GM10248 (cell line): Measurements from ENCODE around the gene CASP14.
"Not testable (repeated sequence)": the region's sequence is repeated elsewhere in the genome, so short reads cannot be mapped to it uniquely, and the experiment has no call there.

Source experiments
- CTCF ChIA-PET: fragments of 300-600 bp; sonication (Branson Sonifier 250); formaldehyde crosslinking; extraction: SDS; loops from one replicate; lab custom pipeline; 2021; ENCODE audit warnings: antibody characterized with exemption; lab: Yijun Ruan, JAX
- POLR2A ChIA-PET: fragments of 350-650 bp; sonication (Branson Sonifier 250); formaldehyde crosslinking; extraction: SDS; loops from one replicate; lab custom pipeline; 2020; ENCODE audit warnings: antibody characterized with exemption; lab: Yijun Ruan, JAX
- DNase-seq: peaks from one replicate; pipeline ENCODE4 v3.0.0; 2012; ENCODE audit errors: extremely low spot score
- CTCF ChIP-seq: IDR thresholded peaks from 2 replicates; pipeline ENCODE4 v1.5.1; 2012; ENCODE audit warnings: mild to moderate bottlenecking, low read depth; ENCODE audit errors: extremely low read depth, missing control alignments, control extremely low read depth

The CASP14 gene

GRCh38 chr19:15050639-15051038 lies 1.4 kb downstream of the CASP14 start:
- POLR2A ChIA-PET, result no interaction called here
- DNase-seq, result no peak

GRCh38 chr19:15062036-15062435 lies 12.8 kb downstream of the CASP14 start:
- POLR2A ChIA-PET, result no interaction called here
- TF ChIP-seq CTCF, result no peak
- DNase-seq, result no peak
- CTCF ChIA-PET, result interaction anchor here (1.3 kb wide), 1 partner anchor 161 kb away, joined by 3 read pairs; no protein-coding TSS in a partner anchor

More at GRCh38 chr19:15050639-15051038, 1.4 kb downstream of the CASP14 start:
- no peak for TF ChIP-seq CTCF
- CTCF ChIA-PET, result interaction anchor here (1.0 kb wide), 1 partner anchor 42 kb away, joined by 3 read pairs; no protein-coding TSS in a partner anchor

GRCh38 chr19:15070386-15070785 lies 21.1 kb downstream of the CASP14 start:
- CTCF ChIA-PET, result interaction anchor here (1.1 kb wide), 1 partner anchor 22 kb away, joined by 3 read pairs; no protein-coding TSS in a partner anchor
- DNase-seq, POLR2A ChIA-PET: not testable (repeated sequence)

GRCh38 chr19:15072930-15073647 lies 23.8 kb downstream of the CASP14 start:
- DNase-seq, result no peak
- POLR2A ChIA-PET, result no interaction called here
- CTCF ChIA-PET, result no interaction called here
- no peak for TF ChIP-seq CTCF

GRCh38 chr19:15074371-15074770 lies 25.1 kb downstream of the CASP14 start:
- CTCF ChIA-PET, result no interaction called here

GRCh38 chr19:15075806-15076205 lies 26.5 kb downstream of the CASP14 start:
- no peak for TF ChIP-seq CTCF

More at GRCh38 chr19:15074371-15074770, 25.1 kb downstream of the CASP14 start:
- no peak for TF ChIP-seq CTCF
- POLR2A ChIA-PET, result no interaction called here
- DNase-seq, result no peak

GRCh38 chr19:15080002-15080401 lies 30.7 kb downstream of the CASP14 start:
- DNase-seq, CTCF ChIA-PET, POLR2A ChIA-PET: not testable (repeated sequence)

More at GRCh38 chr19:15075806-15076205, 26.5 kb downstream of the CASP14 start:
- ChIA-PET CTCF (no interaction called here), POLR2A (no interaction called here)
- no peak for DNase-seq
